T-helper 2 cell (primary cell): Measurements from ENCODE around the gene GPBP1L1.
"Not testable (repeated sequence)": the region's sequence is repeated elsewhere in the genome, so short reads cannot be mapped to it uniquely, and the experiment has no call there.

ENCODE experiments used
- DNase-seq, 5 experiments: peaks; one replicate each; pipeline versions ENCODE4 v3.0.0 to v3.0.0-alpha.2; 2012 to 2022

The GPBP1L1 gene

GRCh38 chr1:45679123-45679522 lies 7.2 kb downstream of the GPBP1L1 start:
- DNase-seq: no peak

- no peak for DNase-seq
These were observed 7.8 kb downstream of the GPBP1L1 start for GRCh38 chr1:45678489-45678888.

GRCh38 chr1:45677751-45678245 lies 8.5 kb downstream of the GPBP1L1 start:
- no peak for DNase-seq

GRCh38 chr1:45676553-45676952 lies 9.8 kb downstream of the GPBP1L1 start:
- DNase-seq: not testable (repeated sequence)

GRCh38 chr1:45674478-45674877 lies 11.9 kb downstream of the GPBP1L1 start:
- DNase-seq: no peak

GRCh38 chr1:45673956-45674355 lies 12.4 kb downstream of the GPBP1L1 start:
- DNase-seq: no peak

GRCh38 chr1:45669859-45670655 lies 16.3 kb downstream of the GPBP1L1 start:
- DNase-seq: no peak

GRCh38 chr1:45669379-45669778 lies 17.0 kb downstream of the GPBP1L1 start:
- DNase-seq: no peak

- DNase-seq: no peak
These were observed 17.8 kb downstream of the GPBP1L1 start for GRCh38 chr1:45668526-45668925.

- DNase-seq: no peak
These were observed 18.8 kb downstream of the GPBP1L1 start for GRCh38 chr1:45667321-45668111.

GRCh38 chr1:45666836-45667235 lies 19.5 kb downstream of the GPBP1L1 start:
- no peak for DNase-seq

- DNase-seq: no peak
These were observed 26.0 kb downstream of the GPBP1L1 start for GRCh38 chr1:45660336-45660735.

GRCh38 chr1:45659222-45659621 lies 27.1 kb downstream of the GPBP1L1 start:
- no peak for DNase-seq

GRCh38 chr1:45658171-45658570 lies 28.2 kb downstream of the GPBP1L1 start:
- DNase-seq: no peak

- DNase-seq: no peak
These were observed 29.6 kb downstream of the GPBP1L1 start for GRCh38 chr1:45656573-45657226.

- peak in 1 of 5 experiments; percentile 80 for DNase-seq
These were observed 31.6 kb downstream of the GPBP1L1 start for GRCh38 chr1:45654540-45655280.

- DNase-seq: no peak
These were observed 38.9 kb downstream of the GPBP1L1 start for GRCh38 chr1:45647248-45648021.

- DNase-seq: no peak
These were observed 41.7 kb downstream of the GPBP1L1 start for GRCh38 chr1:45644661-45645060.

- no peak for DNase-seq
These were observed 42.4 kb downstream of the GPBP1L1 start for GRCh38 chr1:45643978-45644377.

GRCh38 chr1:45643321-45643720 lies 43.0 kb downstream of the GPBP1L1 start:
- no peak for DNase-seq

GRCh38 chr1:45640293-45640692 lies 46.0 kb downstream of the GPBP1L1 start:
- DNase-seq: no peak

GRCh38 chr1:45635211-45635610 lies 51.1 kb downstream of the GPBP1L1 start:
- no peak for DNase-seq
